Measurements from ENCODE around the gene OSBPL2. TPM values are rescaled to one million over a fixed set of nuclear protein-coding genes. Genes with fewer than 3 reads are reported as not detected.

Gene OSBPL2
- total RNA-seq, 2 donors from 2014 or later = 46.7 to 50.3 TPM

DNA sequence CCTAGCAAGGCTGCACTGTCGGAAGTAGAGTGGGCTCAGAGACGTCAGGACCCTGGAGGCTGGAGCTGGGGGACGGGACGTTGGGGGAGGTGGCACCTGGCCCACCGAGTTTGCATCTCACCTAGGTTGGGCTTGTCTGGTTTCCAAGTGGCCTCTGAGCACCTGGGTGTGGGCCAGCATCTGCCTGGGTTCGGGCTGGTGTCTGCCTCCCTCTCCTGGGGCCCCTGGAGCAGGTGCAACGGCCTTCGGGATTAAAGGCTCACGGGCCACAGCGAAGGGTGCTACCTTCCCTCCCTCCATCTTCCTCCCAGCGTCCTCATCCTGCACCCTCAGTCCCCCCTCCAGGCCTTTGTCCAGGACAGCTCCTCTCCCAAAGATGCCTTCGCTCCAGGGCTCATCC, 24.3 kb upstream of the OSBPL2 start:
- DNase-seq = no peak
- TF ChIP-seq, protein P1, sequence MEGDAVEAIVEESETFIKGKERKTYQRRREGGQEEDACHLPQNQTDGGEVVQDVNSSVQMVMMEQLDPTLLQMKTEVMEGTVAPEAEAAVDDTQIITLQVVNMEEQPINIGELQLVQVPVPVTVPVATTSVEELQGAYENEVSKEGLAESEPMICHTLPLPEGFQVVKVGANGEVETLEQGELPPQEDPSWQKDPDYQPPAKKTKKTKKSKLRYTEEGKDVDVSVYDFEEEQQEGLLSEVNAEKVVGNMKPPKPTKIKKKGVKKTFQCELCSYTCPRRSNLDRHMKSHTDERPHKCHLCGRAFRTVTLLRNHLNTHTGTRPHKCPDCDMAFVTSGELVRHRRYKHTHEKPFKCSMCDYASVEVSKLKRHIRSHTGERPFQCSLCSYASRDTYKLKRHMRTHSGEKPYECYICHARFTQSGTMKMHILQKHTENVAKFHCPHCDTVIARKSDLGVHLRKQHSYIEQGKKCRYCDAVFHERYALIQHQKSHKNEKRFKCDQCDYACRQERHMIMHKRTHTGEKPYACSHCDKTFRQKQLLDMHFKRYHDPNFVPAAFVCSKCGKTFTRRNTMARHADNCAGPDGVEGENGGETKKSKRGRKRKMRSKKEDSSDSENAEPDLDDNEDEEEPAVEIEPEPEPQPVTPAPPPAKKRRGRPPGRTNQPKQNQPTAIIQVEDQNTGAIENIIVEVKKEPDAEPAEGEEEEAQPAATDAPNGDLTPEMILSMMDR (conservative IDR thresholded peaks at IDR 0.05) = no peak
- Mint-ChIP-seq H3K27me3 (ENCODE audit: insufficient read depth) (peaks cover 34% of the 10 kb centered on the region), H3K27ac (no peak overlapping the region), H3K36me3 (ENCODE audit: low read depth) (no peaks in the 10 kb centered on the region), H3K4me1 (no peaks in the 10 kb centered on the region), H3K9me3 (no peaks in the 10 kb centered on the region), H3K4me3 (no peak overlapping the region)
- Histone ChIP-seq H3K27ac (ENCODE audit: low read depth, low read length) (no peak overlapping the region), H3K9ac (ENCODE audit: extremely low read depth, low read length, poor library complexity, severe bottlenecking) (no peak overlapping the region), H3K4me3 (ENCODE audit: low read length) (no peak overlapping the region), H3K9me3 (ENCODE audit: control insufficient read depth, low read length) (no peaks in the 10 kb centered on the region), H3K4me1 (ENCODE audit: control insufficient read depth, insufficient read depth, low read length) (no peaks in the 10 kb centered on the region), H3K27me3 (ENCODE audit: control insufficient read depth, insufficient read depth, low read length, poor library complexity, severe bottlenecking) (peaks cover 43% of the 10 kb centered on the region), H3K36me3 (ENCODE audit: control insufficient read depth, insufficient read depth, low read length) (no peaks in the 10 kb centered on the region)
- 74 to 82% methylated on average over 4 to 12 of the region's 12 CpGs for WGBS, 2 experiments (ENCODE audit: insufficient coverage in 1 of 2, insufficient read length in 1 of 2)

- no peaks in the 10 kb centered on the region for H3K36me3 Mint-ChIP-seq (ENCODE audit: low read depth)
- no peak overlapping the region for H3K4me3 Mint-ChIP-seq
- no peak for DNase-seq
- Histone ChIP-seq H3K9me3 (ENCODE audit: control insufficient read depth, low read length) (no peaks in the 10 kb centered on the region), H3K4me3 (ENCODE audit: low read length) (no peak overlapping the region), H3K27me3 (ENCODE audit: control insufficient read depth, insufficient read depth, low read length, poor library complexity, severe bottlenecking) (peaks cover 50% of the 10 kb centered on the region), H3K9ac (ENCODE audit: extremely low read depth, low read length, poor library complexity, severe bottlenecking) (no peak overlapping the region), H3K36me3 (ENCODE audit: control insufficient read depth, insufficient read depth, low read length) (no peaks in the 10 kb centered on the region), H3K27ac (ENCODE audit: low read depth, low read length) (no peak overlapping the region), H3K4me1 (ENCODE audit: control insufficient read depth, insufficient read depth, low read length) (peaks cover 4% of the 10 kb centered on the region)
- H3K27me3 Mint-ChIP-seq (ENCODE audit: insufficient read depth) = peaks cover 39% of the 10 kb centered on the region
- TF ChIP-seq, protein P1 (conservative IDR thresholded peaks at IDR 0.05) = no peak
- 85 to 93% methylated on average over 10 to 29 of the region's 29 CpGs for WGBS, 2 experiments (ENCODE audit: insufficient coverage in 1 of 2, insufficient read length in 1 of 2)
- no peaks in the 10 kb centered on the region for H3K4me1 Mint-ChIP-seq
- no peak overlapping the region for H3K27ac Mint-ChIP-seq
- H3K9me3 Mint-ChIP-seq = no peaks in the 10 kb centered on the region
Measured at GRCh38 chr20:62215020-62215990, 23.0 kb upstream of the OSBPL2 start.

GRCh38 chr20:62215991-62216635, 22.2 kb upstream of the OSBPL2 start:
- H3K9me3 Mint-ChIP-seq = no peaks in the 10 kb centered on the region
- peaks cover 3% of the 10 kb centered on the region for H3K4me1 Mint-ChIP-seq
- 85 to 90% methylated on average over 20 to 40 of the region's 40 CpGs for WGBS, 2 experiments (ENCODE audit: insufficient coverage in 1 of 2, insufficient read length in 1 of 2)
- H3K9ac ChIP-seq (ENCODE audit: extremely low read depth, low read length, poor library complexity, severe bottlenecking) = no peak overlapping the region
- peaks cover 4% of the 10 kb centered on the region for H3K4me1 ChIP-seq (ENCODE audit: control insufficient read depth, insufficient read depth, low read length)
- peaks cover 58% of the 10 kb centered on the region for H3K27me3 ChIP-seq (ENCODE audit: control insufficient read depth, insufficient read depth, low read length, poor library complexity, severe bottlenecking)
- H3K27ac Mint-ChIP-seq = no peak overlapping the region
- no peak overlapping the region for H3K4me3 ChIP-seq (ENCODE audit: low read length)
- no peaks in the 10 kb centered on the region for H3K36me3 Mint-ChIP-seq (ENCODE audit: low read depth)
- H3K27ac ChIP-seq (ENCODE audit: low read depth, low read length) = no peak overlapping the region
- no peak for DNase-seq
- H3K27me3 Mint-ChIP-seq (ENCODE audit: insufficient read depth) = peaks cover 45% of the 10 kb centered on the region
- H3K36me3 ChIP-seq (ENCODE audit: control insufficient read depth, insufficient read depth, low read length) = no peaks in the 10 kb centered on the region
- no peak overlapping the region for H3K4me3 Mint-ChIP-seq
- TF ChIP-seq, protein P1 (conservative IDR thresholded peaks at IDR 0.05) = no peak
- no peaks in the 10 kb centered on the region for H3K9me3 ChIP-seq (ENCODE audit: control insufficient read depth, low read length)
